H9 (cell line): Measurements from ENCODE around the gene UPF3A. TPM values are rescaled to one million over a fixed set of nuclear protein-coding genes. Genes with fewer than 3 reads are reported as not detected.

Experiments used
- DNase-seq: peaks from one replicate; pipeline ENCODE4 v3.0.0-alpha.2; 2017
- H2AFZ ChIP-seq: one replicate; pipeline ENCODE4 v1.6.1; 2013; ENCODE audit warnings: mild to moderate bottlenecking, low read length, control low read depth, moderate library complexity
- H2AK5ac ChIP-seq: 2 replicates; pipeline ENCODE4 v1.6.1; 2013; ENCODE audit warnings: low read length, control low read depth, mixed read lengths; ENCODE audit not compliant: insufficient read length
- H2BK120ac ChIP-seq: one replicate; pipeline ENCODE4 v1.6.1; 2013; ENCODE audit warnings: low read depth, mild to moderate bottlenecking, low read length, control low read depth, inconsistent platforms; ENCODE audit not compliant: poor library complexity, severe bottlenecking
- H2BK12ac ChIP-seq: 2 replicates; pipeline ENCODE4 v1.6.1; 2013; ENCODE audit warnings: low read length, control low read depth, mixed read lengths, low read depth; ENCODE audit not compliant: insufficient read length
- H2BK15ac ChIP-seq: 2 replicates; pipeline ENCODE4 v1.6.1; 2013; ENCODE audit warnings: low read depth, low read length, control low read depth
- H2BK20ac ChIP-seq: one replicate; pipeline ENCODE4 v1.6.1; 2013; ENCODE audit warnings: low read depth, mild to moderate bottlenecking, low read length, control low read depth, inconsistent platforms; ENCODE audit not compliant: poor library complexity, severe bottlenecking
- H2BK5ac ChIP-seq: 2 replicates; pipeline ENCODE4 v1.6.1; 2013; ENCODE audit warnings: low read length, control low read depth, mixed read lengths; ENCODE audit not compliant: insufficient read length
- H3K14ac ChIP-seq: 2 replicates; pipeline ENCODE4 v1.6.1; 2013; ENCODE audit warnings: low read length, control low read depth; ENCODE audit not compliant: insufficient read depth
- H3K18ac ChIP-seq: 2 replicates; pipeline ENCODE4 v1.6.1; 2013; ENCODE audit warnings: low read depth, mild to moderate bottlenecking, mixed read lengths, low read length, control low read depth; ENCODE audit not compliant: insufficient read length
- H3K23ac ChIP-seq: 2 replicates; pipeline ENCODE4 v1.6.1; 2013; ENCODE audit warnings: low read length, control low read depth, mixed read lengths, low read depth; ENCODE audit not compliant: insufficient read length
- H3K23me2 ChIP-seq: 2 replicates; pipeline ENCODE4 v1.6.1; 2013; ENCODE audit warnings: low read depth, mild to moderate bottlenecking, mixed read lengths, low read length, control low read depth; ENCODE audit not compliant: insufficient read length, poor library complexity, severe bottlenecking
- H3K27ac ChIP-seq: 2 replicates; pipeline ENCODE4 v1.5.1; 2013; ENCODE audit warnings: low read length, control low read depth, mixed read lengths, low read depth; ENCODE audit not compliant: insufficient read length
- H3K27me3 ChIP-seq: 2 replicates; pipeline ENCODE4 v1.6.1; 2013; ENCODE audit warnings: low read length, control low read depth, inconsistent platforms; ENCODE audit not compliant: insufficient read depth
- H3K4ac ChIP-seq: 2 replicates; pipeline ENCODE4 v1.6.1; 2013; ENCODE audit warnings: low read depth, mild to moderate bottlenecking, control low read depth, inconsistent platforms, low read length, moderate library complexity
- H3K4me1 ChIP-seq: 2 replicates; pipeline ENCODE4 v1.6.1; 2013; ENCODE audit warnings: low read length, control low read depth, inconsistent platforms; ENCODE audit not compliant: insufficient read depth
- H3K4me2 ChIP-seq: 2 replicates; pipeline ENCODE4 v1.6.1; 2013; ENCODE audit warnings: low read length, control low read depth, mixed read lengths; ENCODE audit not compliant: insufficient read length, insufficient read depth
- H3K56ac ChIP-seq: 2 replicates; pipeline ENCODE4 v1.6.1; 2013; ENCODE audit warnings: low read depth, mild to moderate bottlenecking, mixed read lengths, low read length, control low read depth; ENCODE audit not compliant: insufficient read length
- H3K79me1 ChIP-seq: 2 replicates; pipeline ENCODE4 v1.6.1; 2013; ENCODE audit warnings: low read depth, mild to moderate bottlenecking, moderate library complexity, low read length, control low read depth, inconsistent platforms; ENCODE audit not compliant: insufficient read depth, poor library complexity, severe bottlenecking
- H3K79me2 ChIP-seq: 2 replicates; pipeline ENCODE4 v1.6.1; 2013; ENCODE audit warnings: low read length, control low read depth, inconsistent platforms; ENCODE audit not compliant: insufficient read depth
- H3K9ac ChIP-seq: 2 replicates; pipeline ENCODE4 v1.6.1; 2013; ENCODE audit warnings: low read length, control low read depth, mixed read lengths; ENCODE audit not compliant: insufficient read length; ENCODE audit errors: extremely low read depth
- H3K9me3 ChIP-seq: one replicate; pipeline ENCODE4 v1.6.1; 2013; ENCODE audit warnings: low read depth, low read length, inconsistent platforms; ENCODE audit not compliant: control insufficient read depth
- H3T11ph ChIP-seq: one replicate; pipeline ENCODE4 v1.6.1; 2013; ENCODE audit warnings: mild to moderate bottlenecking, low read length, control low read depth, inconsistent platforms
- H4K20me1 ChIP-seq: one replicate; pipeline ENCODE4 v1.6.1; 2013; ENCODE audit not compliant: control insufficient read depth, insufficient read length, insufficient read depth
- H4K5ac ChIP-seq: 2 replicates; pipeline ENCODE4 v1.6.1; 2013; ENCODE audit warnings: low read depth, mild to moderate bottlenecking, mixed read lengths, low read length, control low read depth; ENCODE audit not compliant: insufficient read length
- H4K8ac ChIP-seq: replicated peaks from 2 replicates; pipeline ENCODE4 v1.6.1; 2013; ENCODE audit warnings: low read length, control low read depth, mixed read lengths, low read depth; ENCODE audit not compliant: insufficient read length
- H4K91ac ChIP-seq: 2 replicates; pipeline ENCODE4 v1.6.1; 2013; ENCODE audit warnings: low read depth, mild to moderate bottlenecking, moderate library complexity, mixed read lengths, low read length, control low read depth; ENCODE audit not compliant: insufficient read length
- H3K27ac Mint-ChIP-seq, 3 experiments: 2 replicates in 2 of 3; 3 replicates in 1 of 3; pipeline ENCODE4 v1.8.0; 2020 to 2021; ENCODE audit warnings: mixed read lengths in 3 of 3, mild to moderate bottlenecking in 1 of 3, moderate library complexity in 1 of 3
- H3K27me3 Mint-ChIP-seq: 2 replicates; pipeline ENCODE4 v1.8.0; 2021; ENCODE audit warnings: low read depth, mild to moderate bottlenecking, moderate library complexity, mixed read lengths
- H3K36me3 Mint-ChIP-seq, 3 experiments: 2 replicates in 2 of 3; 3 replicates in 1 of 3; pipeline ENCODE4 v1.8.0; 2020 to 2021; ENCODE audit warnings: low read depth in 3 of 3, mixed read lengths in 3 of 3; ENCODE audit not compliant: insufficient read depth in 1 of 3
- H3K4me1 Mint-ChIP-seq, 2 experiments: 2 replicates each; pipeline ENCODE4 v1.8.0; 2020; ENCODE audit warnings: mixed read lengths in 2 of 2
- H3K4me3 Mint-ChIP-seq, 2 experiments: 2 replicates in 1 of 2; 3 replicates in 1 of 2; pipeline ENCODE4 v1.8.0; 2020 to 2021; ENCODE audit warnings: mild to moderate bottlenecking in 2 of 2, mixed read lengths in 2 of 2, moderate library complexity in 1 of 2
- H3K9me3 Mint-ChIP-seq, 2 experiments: 2 replicates in 1 of 2; 3 replicates in 1 of 2; pipeline ENCODE4 v1.8.0; 2020; ENCODE audit warnings: mild to moderate bottlenecking in 2 of 2, mixed read lengths in 2 of 2, moderate library complexity in 1 of 2
- CTCF ChIP-seq: fragments of 200-600 bp; sonication (generic); conservative IDR thresholded peaks from 3 replicates; pipeline ENCODE4 v1.8.0; 2021; ENCODE audit warnings: antibody characterized with exemption, mild to moderate bottlenecking
- total RNA-seq: library from RNA; stranded (reverse); gene quantifications from 2 replicates; pipeline ENCODE4 v1.2.1, GENCODE V29; 2021

The UPF3A gene
- total RNA-seq, 1 experiment from 2014 or later, result 81.8 TPM

DNA sequence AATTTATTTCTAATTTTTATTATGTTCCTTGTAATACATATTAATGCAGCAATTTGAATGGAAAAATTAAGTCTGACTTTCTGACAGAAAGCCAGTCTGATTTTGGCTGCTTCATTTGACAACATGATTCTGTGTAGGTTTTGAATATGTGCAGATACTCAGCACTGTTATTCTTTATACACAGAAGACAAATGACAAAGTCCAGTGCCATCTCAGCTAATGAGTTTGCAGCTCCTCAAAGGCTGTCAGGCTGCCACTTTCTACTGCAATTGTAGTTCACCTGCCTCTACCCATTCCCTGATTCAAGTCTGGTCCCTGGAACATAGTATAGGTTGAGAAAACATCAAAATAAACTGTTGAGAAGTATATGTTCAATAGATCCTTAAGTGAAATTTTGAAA, 30.0 kb downstream of the UPF3A start:
- H3K23ac ChIP-seq, result no peak overlapping the region
- no peak for DNase-seq
- H3K4me2 ChIP-seq, result no peak overlapping the region
- H3K79me1 ChIP-seq, result no peaks in the 10 kb centered on the region
- H3K56ac ChIP-seq, result no peak overlapping the region
- no peak overlapping the region for H4K5ac ChIP-seq
- H3K4ac ChIP-seq, result no peak overlapping the region
- peaks cover 3% of the 10 kb centered on the region for H3K23me2 ChIP-seq
- no peak overlapping the region for H3T11ph ChIP-seq
- H4K91ac ChIP-seq, result no peak overlapping the region
- Mint-ChIP-seq H3K27ac (no peak overlapping the region), H3K4me3 (no peak overlapping the region), H3K36me3 (peaks cover 1 to 16% (median 14%) of the 10 kb centered on the region in 3 experiments; a peak in 5 of 7 replicates), H3K27me3 (no peaks in the 10 kb centered on the region), H3K4me1 (peaks cover 14 to 17% of the 10 kb centered on the region in 2 experiments), H3K9me3 (no peaks in the 10 kb centered on the region)
- H4K20me1 ChIP-seq, result no peaks in the 10 kb centered on the region
- H2BK15ac ChIP-seq, result no peak overlapping the region
- H2BK12ac ChIP-seq, result no peak overlapping the region
- H3K27ac ChIP-seq, result no peak overlapping the region
- H3K18ac ChIP-seq, result no peak overlapping the region
- H4K8ac ChIP-seq, result no peak overlapping the region
- no peak for TF ChIP-seq CTCF
- H3K79me2 ChIP-seq, result peaks cover 4% of the 10 kb centered on the region; the same call in 1 of the 2 replicates
- H3K14ac ChIP-seq, result no peak overlapping the region
- no peaks in the 10 kb centered on the region for H3K4me1 ChIP-seq
- no peak overlapping the region for H2BK120ac ChIP-seq
- no peak overlapping the region for H2BK20ac ChIP-seq
- H3K9me3 ChIP-seq, result no peaks in the 10 kb centered on the region
- H2BK5ac ChIP-seq, result no peak overlapping the region
- no peaks in the 10 kb centered on the region for H3K27me3 ChIP-seq
- no peak overlapping the region for H2AFZ ChIP-seq
- H2AK5ac ChIP-seq, result no peak overlapping the region
- no peak overlapping the region for H3K9ac ChIP-seq
